Large intestine (tissue), 3 donors: ENCODE data around the gene MYPN. TPM values are rescaled to one million over a fixed set of nuclear protein-coding genes. Genes with fewer than 3 reads are reported as not detected.
A peak's percentile ranks its signal among the peaks of the same experiment; 100 is the strongest.

Source experiments
- DNase-seq, 2 donors: peaks; one replicate each; pipeline versions ENCODE4 v3.0.0 to v3.0.0-alpha.2; 2013
- H3K27ac ChIP-seq: one replicate; pipeline ENCODE4 v1.5.1; 2013; ENCODE audit warnings: low read length
- H3K27me3 ChIP-seq: 2 replicates; pipeline ENCODE4 v1.6.1; 2013; ENCODE audit warnings: low read length; ENCODE audit not compliant: control insufficient read depth, insufficient read depth
- H3K36me3 ChIP-seq: 2 replicates; pipeline ENCODE4 v1.6.1; 2013; ENCODE audit warnings: low read length; ENCODE audit not compliant: control insufficient read depth, insufficient read depth
- H3K4me1 ChIP-seq: one replicate; pipeline ENCODE4 v1.6.1; 2013; ENCODE audit warnings: low read length; ENCODE audit not compliant: control insufficient read depth, insufficient read depth
- H3K4me3 ChIP-seq: one replicate; pipeline ENCODE4 v1.5.1; 2013; ENCODE audit warnings: low read length
- H3K9me3 ChIP-seq: one replicate; pipeline ENCODE4 v1.6.1; 2013; ENCODE audit warnings: mild to moderate bottlenecking, low read depth, low read length, moderate library complexity; ENCODE audit not compliant: control insufficient read depth
- WGBS: methylation state at CpG from one replicate; pipeline ENCODE4 v1.1.5; 2013; ENCODE audit warnings: low lambda C conversion rate; ENCODE audit not compliant: insufficient coverage; 5-methylcytosine and 5-hydroxymethylcytosine counted together
- polyA plus RNA-seq: library from polyadenylated mRNA; unstranded; fragments of 120-200 nt; gene quantifications from one replicate; pipeline ENCODE4 v1.2.1, GENCODE V29; 2013

MYPN gene
- polyA plus RNA-seq, 1 donor: 0.16 TPM

GRCh38 chr10:68223535-68224165 is 114.4 kb downstream of the MYPN start:
- H3K27ac ChIP-seq: no peak overlapping the region

GRCh38 chr10:68224810-68225209 is 115.5 kb downstream of the MYPN start:
- Histone ChIP-seq H3K9me3 (no peaks in the 10 kb centered on the region), H3K27me3 (peaks cover 3% of the 10 kb centered on the region), H3K36me3 (no peaks in the 10 kb centered on the region), H3K4me1 (no peaks in the 10 kb centered on the region), H3K27ac (no peak overlapping the region), H3K4me3 (no peak overlapping the region)
- no peak for DNase-seq

More at GRCh38 chr10:68223535-68224165, 114.4 kb downstream of the MYPN start:
- no peak overlapping the region for H3K4me3 ChIP-seq
- no CpG with 5 or more reads among the region's 3 CpGs for WGBS
- no peaks in the 10 kb centered on the region for H3K36me3 ChIP-seq
- peak in 1 of 2 donors; percentile 26 for DNase-seq
- H3K27me3 ChIP-seq: no peaks in the 10 kb centered on the region
- no peaks in the 10 kb centered on the region for H3K4me1 ChIP-seq
- H3K9me3 ChIP-seq: no peaks in the 10 kb centered on the region

GRCh38 chr10:68230268-68230667 is 121.0 kb downstream of the MYPN start:
- Histone ChIP-seq H3K9me3 (no peaks in the 10 kb centered on the region), H3K4me1 (peaks cover 3% of the 10 kb centered on the region), H3K27me3 (peaks cover 4% of the 10 kb centered on the region), H3K4me3 (no peak overlapping the region), H3K27ac (no peak overlapping the region), H3K36me3 (no peaks in the 10 kb centered on the region)
- DNase-seq: no peak
- 100% methylated on average over 2 of the region's 5 CpGs for WGBS

- peak overlapping the region; percentile 80 for H3K4me3 ChIP-seq
- WGBS: no CpG with 5 or more reads among the region's 81 CpGs
- H3K9me3 ChIP-seq: no peaks in the 10 kb centered on the region
- H3K36me3 ChIP-seq: no peaks in the 10 kb centered on the region
- H3K27me3 ChIP-seq: peaks cover 4% of the 10 kb centered on the region
- DNase-seq: peak; percentile 74 to 85
- peaks cover 3% of the 10 kb centered on the region for H3K4me1 ChIP-seq
- H3K27ac ChIP-seq: peak overlapping the region; percentile 64
Measured at GRCh38 chr10:68231106-68231816, 122.0 kb downstream of the MYPN start.

- Histone ChIP-seq H3K36me3 (no peaks in the 10 kb centered on the region), H3K27ac (peak within 1 kb of the TSS; percentile 64), H3K9me3 (no peaks in the 10 kb centered on the region), H3K4me1 (peaks cover 3% of the 10 kb centered on the region), H3K4me3 (peak within 1 kb of the TSS; percentile 80), H3K27me3 (peaks cover 4% of the 10 kb centered on the region)
- no peak for DNase-seq
- no CpG with 5 or more reads among the region's 13 CpGs for WGBS
Measured at GRCh38 chr10:68231817-68232251, 122.5 kb downstream of the MYPN start, which contains the start of gene ATOH7. Gene ATOH7 (minus strand): TSS chr10:68232113. CDS start chr10:68231677, 436 bp downstream.

GRCh38 chr10:68233046-68233445 is 123.8 kb downstream of the MYPN start:
- Histone ChIP-seq H3K4me1 (peaks cover 3% of the 10 kb centered on the region), H3K27ac (no peak overlapping the region), H3K36me3 (no peaks in the 10 kb centered on the region), H3K9me3 (no peaks in the 10 kb centered on the region), H3K4me3 (no peak overlapping the region), H3K27me3 (peaks cover 4% of the 10 kb centered on the region)
- 86% methylated on average over 1 of the region's 3 CpGs for WGBS
- no peak for DNase-seq

GRCh38 chr10:68235111-68235510 is 125.8 kb downstream of the MYPN start:
- Histone ChIP-seq H3K4me3 (no peak overlapping the region), H3K27ac (no peak overlapping the region), H3K9me3 (no peaks in the 10 kb centered on the region), H3K27me3 (no peaks in the 10 kb centered on the region), H3K36me3 (no peaks in the 10 kb centered on the region), H3K4me1 (peaks cover 3% of the 10 kb centered on the region)
- WGBS: no CpG with 5 or more reads among the region's 2 CpGs
- no peak for DNase-seq

GRCh38 chr10:68235581-68235980 is 126.3 kb downstream of the MYPN start:
- Histone ChIP-seq H3K27me3 (no peaks in the 10 kb centered on the region), H3K27ac (no peak overlapping the region), H3K4me3 (no peak overlapping the region), H3K9me3 (no peaks in the 10 kb centered on the region), H3K36me3 (no peaks in the 10 kb centered on the region), H3K4me1 (peaks cover 3% of the 10 kb centered on the region)
- no peak for DNase-seq

GRCh38 chr10:68237173-68237572 is 127.9 kb downstream of the MYPN start:
- no peak for DNase-seq
- no peaks in the 10 kb centered on the region for H3K9me3 ChIP-seq
- no peaks in the 10 kb centered on the region for H3K27me3 ChIP-seq
- no peaks in the 10 kb centered on the region for H3K36me3 ChIP-seq
- WGBS: 100% methylated on average over 3 of the region's 3 CpGs
- H3K4me1 ChIP-seq: peaks cover under 1% of the 10 kb centered on the region
- H3K27ac ChIP-seq: no peak overlapping the region
- no peak overlapping the region for H3K4me3 ChIP-seq

- no peaks in the 10 kb centered on the region for H3K36me3 ChIP-seq
- H3K27me3 ChIP-seq: no peaks in the 10 kb centered on the region
- no peak overlapping the region for H3K4me3 ChIP-seq
- no peaks in the 10 kb centered on the region for H3K9me3 ChIP-seq
- H3K4me1 ChIP-seq: no peaks in the 10 kb centered on the region
- no peak overlapping the region for H3K27ac ChIP-seq
- no peak for DNase-seq
- no CpG with 5 or more reads among the region's 6 CpGs for WGBS
Measured at GRCh38 chr10:68238371-68238770, 129.1 kb downstream of the MYPN start.

- DNase-seq: no peak
- WGBS: no CpG with 5 or more reads among the region's 5 CpGs
- Histone ChIP-seq H3K36me3 (no peaks in the 10 kb centered on the region), H3K4me1 (no peaks in the 10 kb centered on the region), H3K9me3 (no peaks in the 10 kb centered on the region), H3K4me3 (no peak overlapping the region), H3K27ac (no peak overlapping the region), H3K27me3 (no peaks in the 10 kb centered on the region)
Measured at GRCh38 chr10:68239069-68239468, 129.8 kb downstream of the MYPN start.
